WTC11 (cell line): Measurements from ENCODE around the gene EVA1C. TPM values are rescaled to one million over a fixed set of nuclear protein-coding genes. Genes with fewer than 3 reads are reported as not detected.
A peak's percentile ranks its signal among the peaks of the same experiment; 100 is the strongest.
"Not testable (repeated sequence)": the region's sequence is repeated elsewhere in the genome, so short reads cannot be mapped to it uniquely, and the experiment has no call there.

Source experiments
- ATAC-seq: fragments of 200-7000 bp; cut with Tn5 transposase; 2 replicates; pipeline ENCODE4 v1.10.0; 2021; ENCODE audit warnings: mild to moderate bottlenecking, moderate library complexity
- CTCF ChIA-PET: fragments of 300-600 bp; sonication (Branson Sonifier 250); formaldehyde crosslinking; loops from one replicate; lab custom pipeline; 2021; ENCODE audit warnings: antibody characterized with exemption; lab: Charles Lee
- POLR2A ChIA-PET: fragments of 350-600 bp; sonication (Branson Sonifier 250); formaldehyde crosslinking; loops from one replicate; lab custom pipeline; 2021; ENCODE audit warnings: antibody characterized with exemption; lab: Charles Lee
- DNase-seq: peaks from one replicate; pipeline ENCODE4 v3.0.0; 2021; ENCODE audit warnings: low spot score
- H3K27ac Mint-ChIP-seq: 2 replicates; pipeline ENCODE4 v1.8.0; 2021; ENCODE audit warnings: mixed read lengths
- H3K27me3 Mint-ChIP-seq: 2 replicates; pipeline ENCODE4 v1.8.0; 2021; ENCODE audit warnings: low read depth, mild to moderate bottlenecking, moderate library complexity, mixed read lengths
- H3K36me3 Mint-ChIP-seq: 2 replicates; pipeline ENCODE4 v1.8.0; 2021; ENCODE audit warnings: mixed read lengths
- H3K4me1 Mint-ChIP-seq: 2 replicates; pipeline ENCODE4 v1.8.0; 2022; ENCODE audit warnings: mixed read lengths
- H3K4me3 Mint-ChIP-seq: 2 replicates; pipeline ENCODE4 v1.8.0; 2021; ENCODE audit warnings: mild to moderate bottlenecking, moderate library complexity, mixed read lengths
- H3K9me3 Mint-ChIP-seq: 2 replicates; pipeline ENCODE4 v1.8.0; 2021; ENCODE audit warnings: mixed read lengths
- ATF1 ChIP-seq: sonication (generic); formaldehyde crosslinking; IDR thresholded peaks from 2 replicates; pipeline ENCODE4 v1.8.1; 2023; ENCODE audit warnings: mild to moderate bottlenecking, moderate library complexity, missing genetic modification reagents
- ESRRA ChIP-seq: sonication (generic); formaldehyde crosslinking; IDR thresholded peaks from 2 replicates; pipeline ENCODE4 v1.8.1; 2022; ENCODE audit warnings: mild to moderate bottlenecking, missing genetic modification reagents, borderline replicate concordance
- NFATC4 ChIP-seq: fragments of 250-450 bp; sonication (Bioruptor Pico); IDR thresholded peaks from 2 replicates; pipeline ENCODE4 v1.9.0; 2021; ENCODE audit warnings: mild to moderate bottlenecking
- NFE2L1 ChIP-seq: sonication (generic); formaldehyde crosslinking; IDR thresholded peaks from 2 replicates; pipeline ENCODE4 v1.8.1; 2023; ENCODE audit warnings: missing genetic modification reagents
- NR1H2 ChIP-seq: sonication (generic); formaldehyde crosslinking; IDR thresholded peaks from 2 replicates; pipeline ENCODE4 v1.9.0; 2021; ENCODE audit warnings: mild to moderate bottlenecking, moderate library complexity, missing genetic modification reagents
- NR2C2 ChIP-seq: sonication (generic); formaldehyde crosslinking; IDR thresholded peaks from 2 replicates; pipeline ENCODE4 v1.8.0; 2022; ENCODE audit warnings: mild to moderate bottlenecking, missing genetic modification reagents
- NR3C1 ChIP-seq: sonication (generic); formaldehyde crosslinking; conservative IDR thresholded peaks from 2 replicates; pipeline ENCODE4 v1.8.1; 2023; ENCODE audit warnings: low read depth, mild to moderate bottlenecking, missing genetic modification reagents
- SMAD4 ChIP-seq: sonication (generic); formaldehyde crosslinking; IDR thresholded peaks from 2 replicates; pipeline ENCODE4 v1.8.0; 2022; ENCODE audit warnings: mild to moderate bottlenecking, missing genetic modification reagents
- TEAD4 ChIP-seq: sonication (generic); formaldehyde crosslinking; IDR thresholded peaks from 2 replicates; pipeline ENCODE4 v1.8.0; 2022; ENCODE audit warnings: mild to moderate bottlenecking, missing genetic modification reagents
- ZNF138 ChIP-seq: sonication (generic); formaldehyde crosslinking; conservative IDR thresholded peaks from 2 replicates; pipeline ENCODE4 v1.8.1; 2022; ENCODE audit warnings: mild to moderate bottlenecking, moderate library complexity, missing genetic modification reagents
- ZNF232 ChIP-seq: sonication (generic); formaldehyde crosslinking; IDR thresholded peaks from 2 replicates; pipeline ENCODE4 v1.8.0; 2022; ENCODE audit warnings: mild to moderate bottlenecking, missing genetic modification reagents
- ZNF263 ChIP-seq: sonication (generic); formaldehyde crosslinking; IDR thresholded peaks from 2 replicates; pipeline ENCODE4 v1.8.1; 2022; ENCODE audit warnings: low read depth, mild to moderate bottlenecking, moderate library complexity, missing genetic modification reagents
- total RNA-seq: library from RNA; stranded (reverse); gene quantifications from 3 replicates; pipeline ENCODE4 v1.2.3, GENCODE V29; 2021
- TF ChIP-seq, protein P1 (sequence below): sonication (generic); formaldehyde crosslinking; IDR thresholded peaks from 2 replicates; pipeline ENCODE4 v1.8.0; 2022; ENCODE audit warnings: missing genetic modification reagents
- TF ChIP-seq, protein P2 (sequence below): sonication (generic); formaldehyde crosslinking; IDR thresholded peaks from 2 replicates; pipeline ENCODE4 v1.8.1; 2023; ENCODE audit warnings: mild to moderate bottlenecking, missing genetic modification reagents
- TF ChIP-seq, protein P3 (sequence below): sonication (generic); formaldehyde crosslinking; IDR thresholded peaks from 2 replicates; pipeline ENCODE4 v1.8.0; 2023; ENCODE audit warnings: missing genetic modification reagents
- TF ChIP-seq, protein P4 (sequence below): sonication (generic); formaldehyde crosslinking; IDR thresholded peaks from 2 replicates; pipeline ENCODE4 v1.8.1; 2022; ENCODE audit warnings: low read depth, mild to moderate bottlenecking, moderate library complexity, missing genetic modification reagents, borderline replicate concordance
- TF ChIP-seq, protein P5 (sequence below): fragments of 250-450 bp; sonication (Bioruptor Pico); IDR thresholded peaks from 2 replicates; pipeline ENCODE4 v1.8.0; 2021; ENCODE audit warnings: mild to moderate bottlenecking
- TF ChIP-seq, protein P6 (sequence below): sonication (generic); formaldehyde crosslinking; IDR thresholded peaks from 2 replicates; pipeline ENCODE4 v1.8.1; 2022; ENCODE audit warnings: mild to moderate bottlenecking, missing genetic modification reagents, moderate library complexity, borderline replicate concordance
- TF ChIP-seq, protein P7 (sequence below): sonication (generic); formaldehyde crosslinking; IDR thresholded peaks from 2 replicates; pipeline ENCODE4 v1.8.1; 2023; ENCODE audit warnings: mild to moderate bottlenecking, moderate library complexity, missing genetic modification reagents

The EVA1C gene
- total RNA-seq, 1 experiment from 2014 or later, result 3.1 TPM

DNA sequence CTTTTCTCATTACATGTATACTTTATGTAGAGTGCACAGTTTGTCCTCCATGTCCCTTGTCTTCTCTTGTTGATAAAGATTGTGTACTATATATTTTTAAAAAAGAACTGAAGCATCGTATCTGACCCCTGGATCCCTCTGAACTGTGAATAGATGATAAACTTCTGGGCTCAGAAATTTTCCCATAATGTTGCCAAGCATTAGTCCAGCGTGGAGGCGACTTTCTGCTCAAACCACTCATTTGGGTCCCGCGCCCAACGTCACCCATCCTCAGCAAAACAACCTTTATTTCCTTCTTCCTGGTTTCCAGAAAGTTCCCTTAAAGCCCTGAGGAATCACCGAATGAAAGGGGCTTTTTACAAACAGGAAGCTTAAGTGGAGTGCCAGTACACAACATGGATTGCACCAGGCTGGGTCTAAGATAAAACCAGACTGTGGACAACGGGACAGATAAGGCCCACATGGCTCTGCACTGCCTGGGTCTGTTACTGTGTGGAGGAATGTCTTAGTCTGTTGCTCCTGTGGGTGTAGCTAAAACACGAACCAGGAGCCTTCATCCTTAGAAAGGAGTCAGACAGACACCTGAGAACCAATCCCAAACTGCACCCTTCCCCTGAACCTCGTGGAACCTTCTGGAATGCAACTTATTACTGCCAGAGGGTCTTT lies 15.6 kb downstream of the EVA1C start (continued):
- TF ChIP-seq, protein P1, sequence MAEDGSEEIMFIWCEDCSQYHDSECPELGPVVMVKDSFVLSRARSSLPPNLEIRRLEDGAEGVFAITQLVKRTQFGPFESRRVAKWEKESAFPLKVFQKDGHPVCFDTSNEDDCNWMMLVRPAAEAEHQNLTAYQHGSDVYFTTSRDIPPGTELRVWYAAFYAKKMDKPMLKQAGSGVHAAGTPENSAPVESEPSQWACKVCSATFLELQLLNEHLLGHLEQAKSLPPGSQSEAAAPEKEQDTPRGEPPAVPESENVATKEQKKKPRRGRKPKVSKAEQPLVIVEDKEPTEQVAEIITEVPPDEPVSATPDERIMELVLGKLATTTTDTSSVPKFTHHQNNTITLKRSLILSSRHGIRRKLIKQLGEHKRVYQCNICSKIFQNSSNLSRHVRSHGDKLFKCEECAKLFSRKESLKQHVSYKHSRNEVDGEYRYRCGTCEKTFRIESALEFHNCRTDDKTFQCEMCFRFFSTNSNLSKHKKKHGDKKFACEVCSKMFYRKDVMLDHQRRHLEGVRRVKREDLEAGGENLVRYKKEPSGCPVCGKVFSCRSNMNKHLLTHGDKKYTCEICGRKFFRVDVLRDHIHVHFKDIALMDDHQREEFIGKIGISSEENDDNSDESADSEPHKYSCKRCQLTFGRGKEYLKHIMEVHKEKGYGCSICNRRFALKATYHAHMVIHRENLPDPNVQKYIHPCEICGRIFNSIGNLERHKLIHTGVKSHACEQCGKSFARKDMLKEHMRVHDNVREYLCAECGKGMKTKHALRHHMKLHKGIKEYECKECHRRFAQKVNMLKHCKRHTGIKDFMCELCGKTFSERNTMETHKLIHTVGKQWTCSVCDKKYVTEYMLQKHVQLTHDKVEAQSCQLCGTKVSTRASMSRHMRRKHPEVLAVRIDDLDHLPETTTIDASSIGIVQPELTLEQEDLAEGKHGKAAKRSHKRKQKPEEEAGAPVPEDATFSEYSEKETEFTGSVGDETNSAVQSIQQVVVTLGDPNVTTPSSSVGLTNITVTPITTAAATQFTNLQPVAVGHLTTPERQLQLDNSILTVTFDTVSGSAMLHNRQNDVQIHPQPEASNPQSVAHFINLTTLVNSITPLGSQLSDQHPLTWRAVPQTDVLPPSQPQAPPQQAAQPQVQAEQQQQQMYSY (CRISPR knock-in tag), result peak; percentile 63; the same call in 1 of the 2 replicates
- TF ChIP-seq SMAD4 (CRISPR knock-in tag), result no peak
- no peak for TF ChIP-seq NR1H2 (CRISPR knock-in tag)
- TF ChIP-seq, all 79 proteins: peak for 1

DNA sequence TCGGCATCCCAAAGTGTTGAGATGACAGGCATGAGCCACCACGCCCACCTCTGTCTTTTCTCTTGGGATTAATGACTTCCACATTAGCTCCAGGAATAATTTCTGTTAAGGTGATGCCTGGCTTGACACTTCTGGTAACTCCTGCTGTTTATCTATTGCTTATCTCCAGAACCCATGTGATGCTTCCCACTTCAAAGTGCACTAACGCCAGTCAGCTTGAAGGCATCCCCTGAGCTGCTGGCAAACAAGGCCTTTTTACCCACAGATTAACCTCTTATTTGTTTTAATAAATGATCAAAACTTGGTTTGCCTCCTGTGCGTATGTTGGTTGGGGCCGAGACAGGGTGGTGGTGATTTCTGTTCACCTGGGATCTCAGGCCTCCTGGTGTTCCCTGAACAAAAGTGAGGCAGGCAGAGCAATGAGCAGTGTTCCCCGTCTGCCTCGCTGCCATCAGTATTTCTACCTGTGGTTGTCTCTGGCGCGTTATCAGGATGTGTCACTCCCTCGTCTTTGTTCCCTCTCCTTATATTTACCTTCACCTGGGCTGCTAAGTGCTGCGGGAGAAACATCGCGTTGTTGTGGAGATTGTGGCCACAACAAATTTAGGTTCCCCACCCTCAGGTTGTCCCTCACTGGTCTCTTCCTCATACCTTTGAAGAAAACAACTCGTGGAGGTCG lies 20.6 kb downstream of the EVA1C start:
- CTCF ChIA-PET, H3K36me3 Mint-ChIP-seq, H3K27ac Mint-ChIP-seq, POLR2A ChIA-PET, H3K27me3 Mint-ChIP-seq, H3K4me3 Mint-ChIP-seq, DNase-seq: not testable (repeated sequence)
- peak; percentile 38 for ATAC-seq
- Mint-ChIP-seq H3K4me1 (peaks cover 15% of the 10 kb centered on the region), H3K9me3 (peaks cover 18% of the 10 kb centered on the region)

DNA sequence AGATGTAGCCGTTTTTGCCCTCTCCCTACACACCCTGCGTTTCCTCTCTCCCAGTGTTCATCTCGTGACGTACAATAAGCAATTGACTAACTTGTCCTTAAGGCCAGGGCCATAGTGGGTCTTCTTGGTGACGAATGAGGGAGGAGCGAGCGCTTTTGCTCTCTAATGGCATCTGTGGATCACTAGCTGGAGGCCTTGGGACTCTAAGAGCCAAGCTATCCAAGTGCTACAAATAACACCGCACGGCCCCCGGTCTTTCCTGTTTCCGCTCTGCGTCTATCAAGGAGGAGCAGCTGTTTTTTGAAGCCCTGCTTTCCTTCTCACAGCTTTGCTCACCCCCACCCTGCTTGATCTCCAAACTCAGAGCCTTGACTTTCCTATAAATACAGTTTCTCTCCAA lies 25.2 kb downstream of the EVA1C start:
- ChIA-PET POLR2A (no interaction called here), CTCF (interaction anchor here (2.1 kb wide), 1 partner anchor 163 kb away, joined by 5 read pairs; no protein-coding TSS in a partner anchor)
- Mint-ChIP-seq H3K4me3 (no peak overlapping the region), H3K4me1 (peaks cover 9% of the 10 kb centered on the region), H3K9me3 (no peaks in the 10 kb centered on the region), H3K36me3 (no peaks in the 10 kb centered on the region), H3K27ac (no peak overlapping the region), H3K27me3 (no peaks in the 10 kb centered on the region; the same call in 1 of the 2 replicates)
- DNase-seq (no peak), ATAC-seq (no peak)
- TF ChIP-seq SMAD4 (CRISPR knock-in tag) (no peak), ESRRA (CRISPR knock-in tag) (no peak), NFATC4 (no peak), ATF1 (no peak), NR3C1 (no peak), NR2C2 (no peak), ZNF232 (CRISPR knock-in tag) (no peak), ZNF138 (no peak), NFE2L1 (no peak), TEAD4 (no peak), NR1H2 (CRISPR knock-in tag) (no peak), ZNF263 (CRISPR knock-in tag) (no peak)
- TF ChIP-seq, protein P2, sequence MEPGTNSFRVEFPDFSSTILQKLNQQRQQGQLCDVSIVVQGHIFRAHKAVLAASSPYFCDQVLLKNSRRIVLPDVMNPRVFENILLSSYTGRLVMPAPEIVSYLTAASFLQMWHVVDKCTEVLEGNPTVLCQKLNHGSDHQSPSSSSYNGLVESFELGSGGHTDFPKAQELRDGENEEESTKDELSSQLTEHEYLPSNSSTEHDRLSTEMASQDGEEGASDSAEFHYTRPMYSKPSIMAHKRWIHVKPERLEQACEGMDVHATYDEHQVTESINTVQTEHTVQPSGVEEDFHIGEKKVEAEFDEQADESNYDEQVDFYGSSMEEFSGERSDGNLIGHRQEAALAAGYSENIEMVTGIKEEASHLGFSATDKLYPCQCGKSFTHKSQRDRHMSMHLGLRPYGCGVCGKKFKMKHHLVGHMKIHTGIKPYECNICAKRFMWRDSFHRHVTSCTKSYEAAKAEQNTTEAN (CRISPR knock-in tag), result no peak
- TF ChIP-seq, protein P3, sequence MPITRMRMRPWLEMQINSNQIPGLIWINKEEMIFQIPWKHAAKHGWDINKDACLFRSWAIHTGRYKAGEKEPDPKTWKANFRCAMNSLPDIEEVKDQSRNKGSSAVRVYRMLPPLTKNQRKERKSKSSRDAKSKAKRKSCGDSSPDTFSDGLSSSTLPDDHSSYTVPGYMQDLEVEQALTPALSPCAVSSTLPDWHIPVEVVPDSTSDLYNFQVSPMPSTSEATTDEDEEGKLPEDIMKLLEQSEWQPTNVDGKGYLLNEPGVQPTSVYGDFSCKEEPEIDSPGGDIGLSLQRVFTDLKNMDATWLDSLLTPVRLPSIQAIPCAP, result no peak
- TF ChIP-seq, protein P4, sequence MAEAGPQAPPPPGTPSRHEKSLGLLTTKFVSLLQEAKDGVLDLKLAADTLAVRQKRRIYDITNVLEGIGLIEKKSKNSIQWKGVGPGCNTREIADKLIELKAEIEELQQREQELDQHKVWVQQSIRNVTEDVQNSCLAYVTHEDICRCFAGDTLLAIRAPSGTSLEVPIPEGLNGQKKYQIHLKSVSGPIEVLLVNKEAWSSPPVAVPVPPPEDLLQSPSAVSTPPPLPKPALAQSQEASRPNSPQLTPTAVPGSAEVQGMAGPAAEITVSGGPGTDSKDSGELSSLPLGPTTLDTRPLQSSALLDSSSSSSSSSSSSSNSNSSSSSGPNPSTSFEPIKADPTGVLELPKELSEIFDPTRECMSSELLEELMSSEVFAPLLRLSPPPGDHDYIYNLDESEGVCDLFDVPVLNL (CRISPR knock-in tag), result no peak
- TF ChIP-seq, protein P5, sequence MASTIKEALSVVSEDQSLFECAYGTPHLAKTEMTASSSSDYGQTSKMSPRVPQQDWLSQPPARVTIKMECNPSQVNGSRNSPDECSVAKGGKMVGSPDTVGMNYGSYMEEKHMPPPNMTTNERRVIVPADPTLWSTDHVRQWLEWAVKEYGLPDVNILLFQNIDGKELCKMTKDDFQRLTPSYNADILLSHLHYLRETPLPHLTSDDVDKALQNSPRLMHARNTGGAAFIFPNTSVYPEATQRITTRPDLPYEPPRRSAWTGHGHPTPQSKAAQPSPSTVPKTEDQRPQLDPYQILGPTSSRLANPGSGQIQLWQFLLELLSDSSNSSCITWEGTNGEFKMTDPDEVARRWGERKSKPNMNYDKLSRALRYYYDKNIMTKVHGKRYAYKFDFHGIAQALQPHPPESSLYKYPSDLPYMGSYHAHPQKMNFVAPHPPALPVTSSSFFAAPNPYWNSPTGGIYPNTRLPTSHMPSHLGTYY (CRISPR knock-in tag), result no peak
- TF ChIP-seq, protein P6, sequence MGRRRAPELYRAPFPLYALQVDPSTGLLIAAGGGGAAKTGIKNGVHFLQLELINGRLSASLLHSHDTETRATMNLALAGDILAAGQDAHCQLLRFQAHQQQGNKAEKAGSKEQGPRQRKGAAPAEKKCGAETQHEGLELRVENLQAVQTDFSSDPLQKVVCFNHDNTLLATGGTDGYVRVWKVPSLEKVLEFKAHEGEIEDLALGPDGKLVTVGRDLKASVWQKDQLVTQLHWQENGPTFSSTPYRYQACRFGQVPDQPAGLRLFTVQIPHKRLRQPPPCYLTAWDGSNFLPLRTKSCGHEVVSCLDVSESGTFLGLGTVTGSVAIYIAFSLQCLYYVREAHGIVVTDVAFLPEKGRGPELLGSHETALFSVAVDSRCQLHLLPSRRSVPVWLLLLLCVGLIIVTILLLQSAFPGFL (CRISPR knock-in tag), result no peak
- TF ChIP-seq, protein P7, sequence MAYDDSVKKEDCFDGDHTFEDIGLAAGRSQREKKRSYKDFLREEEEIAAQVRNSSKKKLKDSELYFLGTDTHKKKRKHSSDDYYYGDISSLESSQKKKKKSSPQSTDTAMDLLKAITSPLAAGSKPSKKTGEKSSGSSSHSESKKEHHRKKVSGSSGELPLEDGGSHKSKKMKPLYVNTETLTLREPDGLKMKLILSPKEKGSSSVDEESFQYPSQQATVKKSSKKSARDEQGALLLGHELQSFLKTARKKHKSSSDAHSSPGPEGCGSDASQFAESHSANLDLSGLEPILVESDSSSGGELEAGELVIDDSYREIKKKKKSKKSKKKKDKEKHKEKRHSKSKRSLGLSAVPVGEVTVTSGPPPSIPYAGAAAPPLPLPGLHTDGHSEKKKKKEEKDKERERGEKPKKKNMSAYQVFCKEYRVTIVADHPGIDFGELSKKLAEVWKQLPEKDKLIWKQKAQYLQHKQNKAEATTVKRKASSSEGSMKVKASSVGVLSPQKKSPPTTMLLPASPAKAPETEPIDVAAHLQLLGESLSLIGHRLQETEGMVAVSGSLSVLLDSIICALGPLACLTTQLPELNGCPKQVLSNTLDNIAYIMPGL (CRISPR knock-in tag), result no peak
